Measurements from ENCODE around the gene LRTM2.

DNA sequence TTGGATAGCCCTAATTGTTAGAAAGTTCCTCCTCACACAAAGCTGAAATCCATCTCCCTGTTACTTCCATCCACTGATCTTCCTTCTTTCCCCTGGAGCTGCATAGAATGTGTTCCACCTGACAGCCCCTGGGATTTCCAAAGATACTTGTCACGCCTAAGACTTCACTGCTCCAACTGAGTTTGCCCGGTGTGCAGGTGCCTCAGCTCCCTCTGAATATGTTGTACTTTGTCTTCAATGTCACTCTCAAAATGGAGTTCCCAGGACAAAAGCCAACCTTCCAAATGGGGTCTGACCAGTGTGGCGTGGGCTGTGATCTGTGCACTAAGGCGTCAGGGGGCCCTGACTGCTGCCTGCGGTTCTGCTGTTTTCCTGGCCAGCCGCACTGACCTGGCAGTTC, 55.2 kb downstream of the LRTM2 start:
- TF ChIP-seq, protein P1, sequence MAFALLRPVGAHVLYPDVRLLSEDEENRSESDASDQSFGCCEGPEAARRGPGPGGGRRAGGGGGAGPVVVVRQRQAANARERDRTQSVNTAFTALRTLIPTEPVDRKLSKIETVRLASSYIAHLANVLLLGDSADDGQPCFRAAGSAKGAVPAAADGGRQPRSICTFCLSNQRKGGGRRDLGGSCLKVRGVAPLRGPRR (CRISPR knock-in tag; IDR thresholded peaks at IDR 0.05) = no peak
- TF ChIP-seq POLR2A (conservative IDR thresholded peaks at IDR 0.05) = no peak

Data from K562 (cell line).